ENCODE data around the gene PADI1.

- TF ChIP-seq, protein P1, sequence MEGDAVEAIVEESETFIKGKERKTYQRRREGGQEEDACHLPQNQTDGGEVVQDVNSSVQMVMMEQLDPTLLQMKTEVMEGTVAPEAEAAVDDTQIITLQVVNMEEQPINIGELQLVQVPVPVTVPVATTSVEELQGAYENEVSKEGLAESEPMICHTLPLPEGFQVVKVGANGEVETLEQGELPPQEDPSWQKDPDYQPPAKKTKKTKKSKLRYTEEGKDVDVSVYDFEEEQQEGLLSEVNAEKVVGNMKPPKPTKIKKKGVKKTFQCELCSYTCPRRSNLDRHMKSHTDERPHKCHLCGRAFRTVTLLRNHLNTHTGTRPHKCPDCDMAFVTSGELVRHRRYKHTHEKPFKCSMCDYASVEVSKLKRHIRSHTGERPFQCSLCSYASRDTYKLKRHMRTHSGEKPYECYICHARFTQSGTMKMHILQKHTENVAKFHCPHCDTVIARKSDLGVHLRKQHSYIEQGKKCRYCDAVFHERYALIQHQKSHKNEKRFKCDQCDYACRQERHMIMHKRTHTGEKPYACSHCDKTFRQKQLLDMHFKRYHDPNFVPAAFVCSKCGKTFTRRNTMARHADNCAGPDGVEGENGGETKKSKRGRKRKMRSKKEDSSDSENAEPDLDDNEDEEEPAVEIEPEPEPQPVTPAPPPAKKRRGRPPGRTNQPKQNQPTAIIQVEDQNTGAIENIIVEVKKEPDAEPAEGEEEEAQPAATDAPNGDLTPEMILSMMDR (IDR thresholded peaks at IDR 0.05 in 4 of 5, conservative IDR thresholded peaks at IDR 0.05 in 1 of 5), result no peak
- TF ChIP-seq POLR2A (IDR thresholded peaks at IDR 0.05), result no peak
Observed at GRCh38 chr1:17161137-17161740, 43.7 kb upstream of the PADI1 start.

Measured in gastrocnemius medialis (tissue), 4 donors.